ELR (cell line): ENCODE measurements around the gene VKORC1.
"Not testable (repeated sequence)": the region's sequence is repeated elsewhere in the genome, so short reads cannot be mapped to it uniquely, and the experiment has no call there.

ENCODE experiments used
- DNase-seq: peaks from one replicate; pipeline ENCODE4 v3.0.0-alpha.2; 2015; ENCODE audit warnings: low read depth

The VKORC1 gene

DNA sequence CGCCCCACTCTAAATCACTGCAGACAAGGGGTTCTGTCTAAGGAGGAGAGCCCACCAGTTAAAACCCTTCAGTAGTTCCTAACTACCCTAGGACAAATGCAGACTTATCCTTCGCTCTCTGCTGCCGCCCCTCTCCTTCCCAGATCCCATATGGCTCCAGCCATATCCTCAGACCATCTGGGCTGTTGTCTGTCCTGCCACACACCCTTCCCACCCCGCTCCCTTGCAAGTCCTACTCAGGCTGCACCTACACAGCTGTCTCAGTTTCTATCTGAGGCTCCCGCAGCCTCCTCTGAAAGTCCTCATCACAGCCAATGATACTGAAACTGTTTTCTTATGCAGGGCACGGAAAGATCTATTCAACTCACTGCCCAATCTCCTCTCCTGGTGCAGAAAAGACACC lies 12.9 kb upstream of the VKORC1 start:
- no peak for DNase-seq

DNA sequence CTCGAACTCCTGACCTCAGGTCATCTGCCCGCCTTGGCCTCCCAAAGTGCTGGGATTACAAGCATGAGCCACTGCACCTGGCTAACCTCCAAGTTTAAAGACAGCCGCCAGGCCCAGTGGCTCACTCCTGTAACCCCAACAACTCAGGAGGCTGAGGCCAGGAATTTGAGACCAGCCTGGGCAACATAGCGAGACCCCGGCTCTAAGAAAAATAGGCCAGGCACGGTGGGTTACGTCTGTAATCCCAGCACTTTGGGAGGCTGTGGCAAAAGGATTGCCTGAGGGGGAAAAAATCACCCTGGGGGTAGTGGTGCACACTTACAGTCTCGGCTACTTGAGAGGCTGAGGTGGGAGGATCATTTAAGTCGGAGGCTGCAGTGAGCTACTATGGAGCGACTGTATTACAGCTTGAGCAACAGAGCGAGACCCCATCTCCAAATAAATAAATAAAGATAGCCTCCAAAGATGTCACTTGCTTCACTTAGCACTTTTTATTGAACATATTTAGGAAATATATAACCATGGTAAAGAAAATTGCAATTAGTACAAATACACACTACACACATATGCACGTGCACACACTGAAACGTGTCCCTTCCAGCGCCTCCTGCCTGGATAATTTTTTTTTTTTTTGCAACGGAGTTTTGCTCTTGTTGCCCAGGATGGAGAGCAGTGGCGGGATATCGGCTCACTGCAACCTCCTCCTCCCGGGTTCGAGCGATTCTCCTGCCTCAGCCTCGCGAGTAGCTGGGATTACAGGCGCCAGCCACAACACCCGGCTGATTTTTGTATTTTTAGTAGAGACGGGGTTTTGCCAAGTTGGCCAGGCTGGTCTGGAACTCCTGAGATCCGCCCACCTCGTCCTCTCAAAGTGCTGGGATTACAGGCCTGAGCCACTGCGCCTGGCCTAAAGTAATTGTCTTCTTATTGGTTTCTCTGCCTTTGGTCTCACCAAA lies 12.2 kb upstream of the VKORC1 start:
- no peak for DNase-seq

DNA sequence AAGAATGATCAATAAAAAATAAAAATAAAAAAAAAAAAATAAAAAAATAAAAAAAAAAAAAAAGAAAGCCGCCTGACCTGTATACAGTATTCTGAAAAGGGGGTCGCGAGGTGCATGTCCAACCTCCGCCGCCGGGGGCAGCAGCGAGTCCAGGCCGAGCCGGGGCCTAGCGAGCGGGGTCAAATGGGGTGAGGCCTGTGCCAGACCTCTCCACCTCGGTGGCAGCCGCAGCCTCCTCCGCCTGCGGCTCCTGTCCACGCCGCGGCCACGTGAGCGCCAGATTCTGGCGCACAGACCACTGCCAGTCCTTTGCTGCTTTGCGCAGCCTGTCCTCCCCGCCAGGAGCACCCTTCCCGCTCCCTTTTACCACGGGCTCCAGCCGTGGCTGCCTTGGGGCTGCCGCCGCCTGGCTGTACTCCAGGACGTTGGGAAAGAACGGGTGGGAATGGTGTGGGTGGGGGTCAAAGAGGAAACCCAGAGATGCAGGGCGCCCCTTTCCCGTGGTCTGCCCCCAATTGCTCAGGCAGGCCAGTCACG lies 11.1 kb upstream of the VKORC1 start:
- peak; percentile 73 for DNase-seq

DNA sequence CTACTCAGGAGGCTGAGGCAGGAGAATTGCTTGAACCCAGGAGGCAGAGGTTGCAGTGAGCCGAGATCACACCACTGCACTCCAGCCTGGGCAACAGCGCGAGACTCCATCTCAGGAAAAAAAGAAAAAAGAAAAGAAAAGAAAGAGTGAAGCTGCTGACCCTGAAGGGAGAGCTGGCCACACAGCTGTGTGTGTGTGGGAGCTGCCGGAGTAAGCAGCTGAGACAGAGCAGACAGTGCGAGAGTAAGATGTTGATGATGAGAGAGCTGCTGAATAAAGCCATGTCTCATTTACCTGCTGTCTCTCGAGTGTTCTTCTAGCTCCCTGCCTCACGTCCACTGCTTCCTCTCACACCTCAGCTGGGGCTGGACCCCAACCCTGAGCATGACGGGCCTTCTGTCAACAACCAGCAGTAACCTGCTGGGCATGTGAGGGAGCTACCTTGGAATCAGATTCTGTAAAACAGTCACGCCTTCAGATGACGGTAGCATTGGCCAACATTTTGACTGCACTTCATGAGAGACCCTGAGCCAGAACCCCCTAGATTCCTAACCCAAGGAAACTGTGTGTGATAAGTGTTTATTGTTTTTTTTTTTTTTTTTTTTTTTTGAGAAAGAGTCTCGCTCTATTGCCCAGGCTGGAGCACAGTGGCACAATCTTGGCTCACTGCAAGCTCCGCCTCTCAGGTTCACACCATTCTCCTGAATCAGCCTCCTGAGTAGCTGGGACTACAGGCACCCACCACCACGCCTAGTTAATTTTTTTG lies 6.5 kb upstream of the VKORC1 start:
- DNase-seq, result not testable (repeated sequence)

DNA sequence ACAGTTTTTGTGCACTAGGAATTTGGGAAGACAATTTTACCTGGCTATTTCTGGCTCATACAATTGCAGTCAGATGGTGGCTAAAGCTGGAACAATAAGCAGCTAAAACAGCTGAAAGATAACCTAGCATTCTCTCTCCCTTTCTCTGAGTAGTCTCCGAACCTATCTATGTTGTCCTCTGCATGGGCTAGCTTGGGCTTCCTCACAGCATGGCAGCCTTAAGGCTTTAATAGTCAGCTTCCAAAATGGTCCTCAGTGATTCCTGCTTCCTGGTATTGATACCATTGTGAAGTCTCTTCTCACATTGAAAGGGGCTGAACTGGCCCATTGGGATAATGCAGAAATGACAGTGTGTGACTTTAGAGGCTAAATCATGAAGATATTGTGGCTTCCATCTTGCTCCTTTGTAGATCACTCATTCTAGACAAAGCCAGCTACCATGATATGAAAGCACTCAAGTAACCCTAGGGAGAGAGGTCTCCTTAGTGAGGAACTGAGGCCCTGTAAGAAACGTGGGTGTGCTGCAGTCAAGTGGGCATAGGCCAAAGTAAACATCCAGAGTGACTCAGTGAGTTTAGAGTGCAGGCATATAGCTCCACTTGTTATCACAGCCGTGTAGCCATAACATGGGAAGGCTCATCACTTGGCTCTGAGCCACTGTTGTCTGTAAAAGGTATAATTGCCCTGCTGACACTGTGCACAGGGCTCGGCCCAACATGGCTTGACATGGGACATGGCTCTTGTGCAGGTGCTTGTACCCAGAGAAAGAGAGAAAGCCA lies 5.5 kb upstream of the VKORC1 start:
- DNase-seq, result peak; percentile 60

DNA sequence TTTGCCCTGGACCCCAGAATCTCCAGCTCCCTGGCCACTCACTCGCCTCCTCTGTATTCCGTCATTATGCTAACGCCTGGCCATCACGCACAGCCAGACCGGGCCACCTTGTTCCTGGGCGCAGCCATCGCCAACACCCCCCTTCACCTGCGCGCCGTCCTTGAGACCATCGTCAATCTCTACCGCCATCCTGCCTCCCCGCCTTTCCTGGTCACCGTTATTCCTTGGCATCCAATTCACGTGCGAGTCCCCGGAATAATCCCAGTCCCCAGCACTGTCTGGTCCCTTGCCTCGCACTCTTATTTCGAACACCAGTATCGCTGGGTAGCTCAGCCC lies 541 bp downstream of the VKORC1 start:
- peak; percentile 35 for DNase-seq

DNA sequence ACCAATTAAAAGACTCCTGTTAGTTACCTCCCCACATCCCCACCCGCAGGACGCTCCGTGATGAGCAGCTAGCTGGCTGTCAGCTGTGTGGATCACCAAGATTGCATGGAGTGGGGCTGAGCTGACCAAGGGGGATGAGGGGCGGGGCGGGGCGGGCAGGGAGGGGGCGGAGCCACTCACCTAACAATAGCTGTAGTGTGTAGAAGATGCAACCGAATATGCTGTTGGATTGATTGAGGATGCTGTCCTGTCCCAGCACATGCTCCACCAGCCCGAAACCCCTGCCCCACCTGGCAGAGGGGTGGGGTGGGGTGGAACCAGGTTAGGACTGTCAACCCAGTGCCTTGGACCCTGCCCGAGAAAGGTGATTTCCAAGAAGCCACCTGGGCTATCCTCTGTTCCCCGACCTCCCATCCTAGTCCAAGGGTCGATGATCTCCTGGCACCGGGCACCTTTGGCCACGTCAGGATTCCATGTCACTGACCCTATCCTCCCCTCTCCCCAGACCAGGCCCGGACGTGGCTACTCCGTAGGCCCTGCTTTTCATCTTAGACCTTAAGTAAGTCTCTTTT lies 1.4 kb downstream of the VKORC1 start:
- DNase-seq, result peak; percentile 64

DNA sequence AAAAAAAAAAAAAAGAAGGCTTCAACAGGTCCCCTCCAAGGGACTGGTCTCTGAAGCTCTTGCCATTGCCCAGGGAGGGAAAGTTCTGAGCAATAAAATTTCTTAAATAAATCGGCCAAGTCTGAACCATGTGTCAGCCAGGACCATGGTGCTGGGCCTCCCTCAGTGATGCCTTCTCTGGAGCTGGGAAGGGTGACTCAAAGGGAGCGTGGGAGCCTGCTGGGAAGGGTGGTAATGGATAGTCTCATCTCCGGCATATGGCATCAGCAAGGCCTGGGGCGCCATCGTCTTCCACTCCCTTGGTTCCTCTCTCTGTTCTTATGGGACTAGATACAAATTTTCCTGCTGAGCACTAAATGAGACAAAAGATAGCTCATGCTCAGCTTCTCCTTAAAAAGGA lies 2.3 kb downstream of the VKORC1 start:
- DNase-seq, result peak; percentile 76

DNA sequence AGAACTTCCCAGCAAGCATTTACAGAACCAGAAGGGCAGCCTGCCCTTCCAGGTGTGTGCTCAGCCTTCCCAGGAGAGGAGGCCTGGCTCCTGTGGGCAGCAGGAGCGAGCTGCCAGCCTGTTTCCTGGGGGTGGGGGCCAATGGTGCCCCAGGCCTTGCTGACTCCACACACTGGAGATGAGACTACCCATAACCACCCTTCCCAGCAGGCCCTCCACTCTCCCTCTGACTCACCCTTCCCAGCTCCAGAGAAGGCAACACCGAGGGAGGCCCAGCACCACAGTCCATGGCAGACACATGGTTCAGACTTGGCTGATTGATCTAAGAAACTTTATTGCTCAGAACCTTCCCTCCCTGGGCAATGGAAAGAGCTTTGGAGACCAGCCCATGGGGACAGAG lies 4.1 kb downstream of the VKORC1 start:
- peak; percentile 77 for DNase-seq

DNA sequence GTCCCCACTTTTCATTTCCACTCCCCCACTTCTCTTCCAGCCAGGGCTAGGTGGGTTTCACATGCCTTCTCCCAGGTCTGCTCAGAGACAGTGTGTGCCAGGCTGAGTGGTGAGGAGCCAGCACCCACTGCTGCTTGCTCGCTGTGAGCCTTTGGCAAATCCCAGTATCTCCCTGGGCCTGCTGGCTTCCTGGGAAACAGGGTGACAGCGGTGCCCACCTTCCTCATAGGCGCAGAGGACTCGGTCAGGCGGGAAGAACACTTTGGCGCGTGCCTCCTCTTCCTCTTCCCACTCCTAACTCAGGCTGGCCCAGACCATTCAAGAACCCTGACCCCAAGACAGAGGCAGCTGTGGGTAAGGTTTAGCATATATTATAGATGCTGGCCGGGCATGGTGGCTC lies 5.4 kb downstream of the VKORC1 start:
- no peak for DNase-seq

DNA sequence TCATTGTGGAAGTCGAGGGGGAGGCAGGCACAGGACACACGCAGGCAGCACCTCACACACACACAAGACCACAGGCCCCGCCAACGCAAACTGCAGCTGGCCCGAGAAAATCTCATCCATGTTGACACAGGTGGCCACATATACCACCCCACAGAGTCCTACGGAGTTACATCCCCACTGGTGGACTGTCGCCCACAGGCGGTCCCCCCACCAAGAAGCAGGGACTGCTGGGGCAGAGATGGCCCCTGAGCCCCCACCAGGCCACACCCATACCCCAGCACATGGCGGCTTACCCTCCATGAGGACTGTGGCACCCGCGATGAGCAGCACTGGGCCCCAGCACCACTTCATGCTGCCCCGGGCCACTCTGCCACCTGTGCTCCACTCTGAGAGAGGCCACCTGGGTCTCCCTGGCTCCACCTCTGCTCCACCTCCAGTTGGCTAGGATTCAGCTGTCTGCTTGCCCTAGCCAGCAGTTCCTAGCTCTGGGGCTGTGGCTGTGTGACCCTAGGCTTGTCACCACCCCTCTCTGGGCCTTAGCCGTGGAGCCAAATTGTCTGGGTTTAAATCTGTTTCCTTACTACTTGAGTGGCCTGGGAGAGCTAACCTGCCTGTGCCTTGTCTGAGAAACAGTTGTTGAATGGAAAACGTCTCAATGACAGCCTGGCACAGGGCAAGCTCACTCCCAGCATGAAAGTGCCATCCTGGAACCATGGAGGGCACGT lies 6.0 kb downstream of the VKORC1 start, which contains the start of gene PRSS53:
PRSS53 (minus strand) TSS at position 485 of the 725 bp plus-strand sequence; CDS start at position 351, 134 bp downstream.
- DNase-seq, result no peak

DNA sequence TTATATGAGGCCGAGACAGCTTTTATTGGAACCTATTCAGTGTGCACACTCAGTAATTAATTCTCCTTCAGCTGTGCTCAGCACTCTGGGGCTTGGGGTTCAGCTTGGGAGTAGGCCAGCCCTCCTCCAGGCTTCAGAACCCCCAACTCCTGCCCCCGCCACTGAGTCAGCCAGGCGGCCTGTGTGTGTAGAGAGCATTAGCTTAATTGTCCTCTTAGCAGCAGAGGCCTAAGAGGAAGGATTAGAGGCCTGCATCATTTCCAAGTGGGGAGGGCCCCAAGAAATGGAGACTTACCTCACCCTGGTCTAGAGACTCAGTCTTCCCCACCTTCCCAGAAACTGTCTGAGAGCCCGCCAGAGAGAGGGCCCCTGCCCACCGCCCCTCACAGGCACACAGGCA lies 6.6 kb downstream of the VKORC1 start:
- DNase-seq, result no peak

DNA sequence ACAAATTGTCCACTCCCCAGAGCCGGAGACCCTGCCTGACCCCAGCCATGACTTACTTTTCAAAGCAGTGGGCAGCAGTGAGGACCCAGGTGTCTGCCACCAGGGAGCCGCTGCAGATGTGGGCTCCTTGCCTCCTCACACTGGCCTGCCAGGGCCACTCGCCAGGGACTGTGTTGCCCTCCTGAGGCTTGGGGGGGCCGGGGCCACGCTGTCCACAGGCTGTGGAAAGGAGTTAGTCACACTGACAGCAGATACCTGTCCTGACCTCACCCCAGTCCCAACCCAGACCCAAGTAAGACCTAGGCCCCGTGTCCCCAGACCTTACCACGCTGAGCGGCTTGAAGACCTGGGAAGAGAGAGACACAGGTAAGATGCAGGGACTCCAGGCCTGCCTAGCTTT lies 7.1 kb downstream of the VKORC1 start:
- no peak for DNase-seq

DNA sequence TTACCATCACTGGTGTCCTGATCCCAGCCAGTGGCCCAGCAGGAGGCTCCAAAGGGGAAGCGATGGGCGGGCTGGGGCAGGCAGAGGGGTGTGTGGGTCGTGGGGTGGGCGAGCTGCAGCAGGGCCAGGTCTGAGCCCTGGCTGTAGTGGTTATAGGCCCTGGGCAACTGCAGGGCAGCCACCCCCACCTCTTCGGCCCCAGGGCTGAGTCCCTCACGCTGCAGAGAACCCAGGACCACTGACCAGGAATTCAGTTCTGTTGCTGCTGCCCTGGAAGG lies 8.0 kb downstream of the VKORC1 start:
- DNase-seq, result no peak

DNA sequence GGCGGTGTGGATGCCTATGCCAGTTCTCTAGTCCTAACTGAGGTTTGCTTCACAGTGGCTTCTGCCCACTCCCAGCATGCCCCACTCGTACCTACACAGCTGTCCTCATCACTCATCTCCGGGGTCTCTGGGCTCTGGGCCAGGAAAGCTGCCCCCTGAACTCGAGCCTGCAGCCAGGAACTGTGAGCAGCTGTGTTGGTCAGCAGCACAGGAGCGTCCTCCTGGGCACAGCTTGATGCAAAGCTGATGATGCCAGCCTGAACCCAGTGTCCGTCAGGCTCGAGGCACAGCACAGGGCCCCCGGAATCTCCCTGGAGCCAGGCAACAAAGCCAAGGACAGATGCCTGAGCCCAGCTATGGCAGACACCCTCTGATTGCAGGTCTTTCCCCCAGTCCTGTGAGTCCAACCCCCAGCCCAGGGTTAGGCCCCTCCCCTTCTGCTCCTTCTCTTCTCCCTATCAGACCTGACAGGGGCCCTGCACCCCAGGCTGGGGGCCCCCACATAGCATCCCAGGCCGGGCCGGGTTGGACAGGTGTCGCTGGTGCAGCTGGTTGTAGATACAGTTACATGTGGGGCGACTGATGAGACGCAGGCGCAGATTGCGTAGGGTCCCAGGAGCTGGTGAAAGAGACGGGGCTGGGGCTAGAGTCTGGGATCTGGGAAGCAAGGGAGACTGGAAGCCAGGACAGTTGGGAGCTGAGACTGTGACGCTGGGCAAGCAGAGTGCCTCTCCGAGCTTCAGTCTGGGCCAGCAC lies 8.5 kb downstream of the VKORC1 start:
- DNase-seq, result no peak

DNA sequence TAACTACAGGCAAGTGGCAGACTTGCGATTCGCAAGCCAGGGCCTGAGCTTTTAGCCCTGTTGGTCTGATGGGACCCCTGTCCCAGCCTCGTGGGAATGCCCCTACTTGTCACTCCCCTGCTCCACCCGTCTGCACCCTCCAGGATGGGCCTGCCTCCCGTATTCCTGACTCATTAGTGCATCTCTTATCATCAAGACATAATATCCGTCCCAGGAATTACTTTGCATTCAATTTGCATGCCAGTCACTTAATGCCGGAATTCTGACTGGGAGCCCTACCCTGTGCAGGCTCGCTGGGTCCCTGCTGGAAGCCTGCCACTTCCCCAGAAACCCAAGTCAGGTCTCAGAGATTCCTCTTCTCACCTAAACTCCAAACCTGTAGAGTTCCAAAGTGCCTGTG lies 9.2 kb downstream of the VKORC1 start:
- DNase-seq, result peak; percentile 44

DNA sequence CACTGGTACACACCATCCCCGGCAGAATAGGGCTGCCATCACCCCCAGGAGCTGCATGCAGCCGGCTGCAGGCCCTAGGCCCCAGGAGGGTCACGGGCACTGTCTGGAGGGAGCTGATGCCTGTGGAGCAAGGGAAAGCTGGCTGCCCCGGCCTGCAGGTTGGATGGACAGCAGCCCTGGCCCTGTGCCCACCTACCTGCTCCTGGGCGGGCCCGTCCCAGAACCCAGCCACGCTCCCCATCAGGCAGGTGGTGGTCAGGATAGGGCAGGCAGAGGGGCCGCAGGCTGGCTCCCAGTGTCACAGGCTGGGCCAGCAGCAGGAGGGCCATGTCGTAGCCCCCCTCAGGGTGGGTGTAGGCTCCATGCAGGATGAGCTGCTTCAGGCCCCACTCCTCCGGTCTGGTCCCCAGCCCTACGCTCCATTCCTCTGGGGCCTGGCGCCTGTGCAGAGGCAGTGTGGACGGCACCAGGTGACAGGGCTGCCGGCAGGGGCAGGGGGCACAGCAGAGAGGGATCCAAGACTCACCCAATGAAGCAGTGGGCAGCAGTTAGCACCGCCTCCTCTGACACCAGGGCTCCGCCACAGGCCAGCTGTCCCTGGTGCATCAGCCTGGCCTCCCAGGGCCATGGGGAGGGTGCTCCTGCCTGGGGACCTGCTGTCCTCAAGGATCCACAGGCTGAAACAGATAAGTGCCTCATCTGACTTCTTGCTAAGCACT lies 9.9 kb downstream of the VKORC1 start:
- DNase-seq, result no peak

DNA sequence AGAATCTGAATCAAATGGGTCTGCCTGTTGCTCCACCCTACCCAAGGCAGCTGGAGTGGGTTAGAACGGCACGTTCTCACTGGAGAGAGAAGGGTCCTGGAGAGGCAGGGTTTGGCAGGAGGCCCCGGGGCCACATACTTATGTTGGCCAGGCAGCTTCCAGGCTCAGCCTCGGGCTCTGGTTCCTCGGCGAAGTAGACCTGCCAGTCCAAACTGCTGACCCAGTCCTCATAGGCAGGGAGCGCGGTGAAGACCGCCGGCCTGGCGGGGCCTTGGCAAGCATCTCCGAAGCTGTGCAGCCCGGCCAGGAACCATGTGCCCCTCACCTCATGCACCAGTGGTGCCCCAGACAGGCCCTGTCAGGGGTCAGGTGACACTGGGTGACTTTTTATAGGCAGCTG lies 10.6 kb downstream of the VKORC1 start:
- DNase-seq, result no peak

DNA sequence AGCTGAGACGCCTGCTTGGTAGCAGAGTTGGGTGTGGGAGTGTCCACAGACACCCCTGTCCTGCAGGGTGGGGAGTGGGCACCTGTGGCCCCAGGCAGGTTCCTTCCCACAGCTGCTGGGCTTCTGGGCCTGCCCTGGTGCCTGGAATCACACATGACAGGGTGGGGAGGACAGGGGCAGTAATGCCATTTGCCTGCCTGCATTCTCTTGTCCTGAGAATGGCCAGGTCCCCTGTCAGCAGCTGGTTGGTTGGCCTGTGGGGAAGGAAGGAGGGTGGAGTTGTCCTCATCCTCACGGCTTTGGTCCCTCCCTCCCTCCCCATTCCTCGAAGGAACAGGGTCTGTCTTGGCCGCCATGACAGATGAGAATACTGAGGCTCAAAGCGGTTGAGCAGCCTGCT lies 11.0 kb downstream of the VKORC1 start:
- DNase-seq, result no peak

DNA sequence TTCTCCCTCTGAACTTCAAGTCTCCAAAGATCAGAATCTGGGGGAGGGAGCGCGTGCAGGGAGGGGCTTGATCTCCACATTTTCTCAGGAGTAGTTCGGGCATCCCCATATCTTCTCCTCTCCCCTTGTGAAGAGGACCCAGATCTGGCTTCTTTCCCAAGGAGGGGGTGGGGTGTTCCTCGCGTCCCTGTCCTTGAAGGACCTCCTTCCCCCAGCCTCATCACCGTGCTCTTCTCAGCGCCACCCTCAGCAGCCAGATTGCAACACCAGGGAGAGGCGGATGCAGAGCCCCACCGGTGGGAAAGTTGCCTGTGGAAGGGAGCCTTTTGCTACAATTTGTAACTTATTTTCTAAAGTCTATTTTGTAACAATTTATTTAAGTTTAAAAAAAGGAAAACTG lies 11.5 kb downstream of the VKORC1 start:
- DNase-seq, result no peak
